ENCODE data around the gene GALNT9.
A peak's percentile ranks its signal among the peaks of the same experiment; 100 is the strongest.

The GALNT9 gene

GRCh38 chr12:132214891-132215290, 114.5 kb downstream of the GALNT9 start:
- peaks cover 11% of the 10 kb centered on the region in 2 donors for H3K4me1 Mint-ChIP-seq (ENCODE audit: low read depth in 2 of 2)
- DNase-seq, result no peak
- no peak for ATAC-seq (replicated peaks)
- H3K36me3 Mint-ChIP-seq (ENCODE audit: insufficient read depth), result peaks cover 5% of the 10 kb centered on the region
- no peak overlapping the region for H3K4me3 Mint-ChIP-seq
- H3K27ac Mint-ChIP-seq, result peak overlapping the region in 1 of 2 donors; percentile 71
- peaks cover under 1 to 23% of the 10 kb centered on the region in 2 donors for H3K27me3 Mint-ChIP-seq
- no peaks in the 10 kb centered on the region for H3K9me3 Mint-ChIP-seq

GRCh38 chr12:132214161-132214476, 115.3 kb downstream of the GALNT9 start:
- H3K36me3 Mint-ChIP-seq (ENCODE audit: insufficient read depth), result peaks cover 5% of the 10 kb centered on the region
- no peak overlapping the region for H3K4me3 Mint-ChIP-seq
- no peak for DNase-seq
- peaks cover 11% of the 10 kb centered on the region in 2 donors for H3K4me1 Mint-ChIP-seq (ENCODE audit: low read depth in 2 of 2)
- peaks cover 0 to 20% of the 10 kb centered on the region in 2 donors for H3K27me3 Mint-ChIP-seq
- ATAC-seq (replicated peaks), result no peak
- no peaks in the 10 kb centered on the region for H3K9me3 Mint-ChIP-seq
- H3K27ac Mint-ChIP-seq, result peak overlapping the region in 1 of 2 donors; percentile 71

- H3K36me3 Mint-ChIP-seq (ENCODE audit: insufficient read depth), result peaks cover 5% of the 10 kb centered on the region
- ATAC-seq (replicated peaks) (no peak), DNase-seq (no peak)
- H3K27ac Mint-ChIP-seq, result peak overlapping the region; percentile 5 to 71
- H3K27me3 Mint-ChIP-seq, result peaks cover 0 to 20% of the 10 kb centered on the region in 2 donors
- no peaks in the 10 kb centered on the region for H3K9me3 Mint-ChIP-seq
- H3K4me1 Mint-ChIP-seq (ENCODE audit: low read depth in 2 of 2), result peaks cover 11% of the 10 kb centered on the region in 2 donors
- H3K4me3 Mint-ChIP-seq, result no peak overlapping the region
Observed at GRCh38 chr12:132213359-132214160, 115.8 kb downstream of the GALNT9 start.

- peak overlapping the region; percentile 58 to 84 for H3K27ac Mint-ChIP-seq
- H3K27me3 Mint-ChIP-seq, result peaks cover 6 to 11% of the 10 kb centered on the region in 2 donors
- peaks cover 11% of the 10 kb centered on the region in 2 donors for H3K4me1 Mint-ChIP-seq (ENCODE audit: low read depth in 2 of 2)
- H3K9me3 Mint-ChIP-seq, result no peaks in the 10 kb centered on the region
- peaks cover 5% of the 10 kb centered on the region for H3K36me3 Mint-ChIP-seq (ENCODE audit: insufficient read depth)
- DNase-seq (peak; percentile 31 to 38 (median 38)), ATAC-seq (replicated peaks) (peak; percentile 86)
- peak overlapping the region in 1 of 2 donors; percentile 26 for H3K4me3 Mint-ChIP-seq
Observed at GRCh38 chr12:132211816-132212215, 117.6 kb downstream of the GALNT9 start.

GRCh38 chr12:132211326-132211725, 118.1 kb downstream of the GALNT9 start:
- ATAC-seq (replicated peaks) (no peak), DNase-seq (no peak)
- Mint-ChIP-seq H3K36me3 (ENCODE audit: insufficient read depth) (peaks cover 5% of the 10 kb centered on the region), H3K4me1 (ENCODE audit: low read depth in 2 of 2) (peaks cover 11% of the 10 kb centered on the region in 2 donors), H3K27me3 (peaks cover 11 to 14% of the 10 kb centered on the region in 2 donors), H3K4me3 (peak overlapping the region in 1 of 2 donors; percentile 26), H3K27ac (peak overlapping the region; percentile 58 to 84), H3K9me3 (no peaks in the 10 kb centered on the region)

GRCh38 chr12:132210223-132211055, 119.0 kb downstream of the GALNT9 start:
- ATAC-seq (replicated peaks), result no peak
- Mint-ChIP-seq H3K36me3 (ENCODE audit: insufficient read depth) (peaks cover 5% of the 10 kb centered on the region), H3K4me1 (ENCODE audit: low read depth in 2 of 2) (peaks cover 11% of the 10 kb centered on the region in 2 donors), H3K4me3 (no peak overlapping the region), H3K27me3 (peaks cover 16 to 23% of the 10 kb centered on the region in 2 donors), H3K9me3 (no peaks in the 10 kb centered on the region), H3K27ac (no peak overlapping the region)
- no peak for DNase-seq

- Mint-ChIP-seq H3K4me3 (no peak overlapping the region), H3K27me3 (peaks cover 23 to 30% of the 10 kb centered on the region in 2 donors), H3K4me1 (ENCODE audit: low read depth in 2 of 2) (peaks cover 11% of the 10 kb centered on the region in 2 donors), H3K9me3 (no peaks in the 10 kb centered on the region), H3K36me3 (ENCODE audit: insufficient read depth) (peaks cover 5% of the 10 kb centered on the region), H3K27ac (no peak overlapping the region)
- ATAC-seq (replicated peaks) (no peak), DNase-seq (no peak)
Observed at GRCh38 chr12:132209619-132210222, 119.7 kb downstream of the GALNT9 start.

- Mint-ChIP-seq H3K4me1 (ENCODE audit: low read depth in 2 of 2) (peaks cover 8 to 11% of the 10 kb centered on the region in 2 donors), H3K4me3 (no peak overlapping the region), H3K27ac (no peak overlapping the region), H3K9me3 (no peaks in the 10 kb centered on the region), H3K36me3 (ENCODE audit: insufficient read depth) (peaks cover 8% of the 10 kb centered on the region), H3K27me3 (peaks cover 33 to 42% of the 10 kb centered on the region in 2 donors)
- no peak for DNase-seq
- no peak for ATAC-seq (replicated peaks)
Observed at GRCh38 chr12:132208153-132208823, 121.1 kb downstream of the GALNT9 start.

GRCh38 chr12:132207083-132207775, 122.2 kb downstream of the GALNT9 start:
- Mint-ChIP-seq H3K27ac (no peak overlapping the region), H3K4me3 (no peak overlapping the region), H3K36me3 (ENCODE audit: insufficient read depth) (peaks cover 8% of the 10 kb centered on the region), H3K4me1 (ENCODE audit: low read depth in 2 of 2) (peaks cover 6 to 9% of the 10 kb centered on the region in 2 donors), H3K27me3 (peaks cover 33 to 48% of the 10 kb centered on the region in 2 donors), H3K9me3 (no peaks in the 10 kb centered on the region)
- ATAC-seq (replicated peaks), result no peak
- no peak for DNase-seq

GRCh38 chr12:132206046-132206434, 123.3 kb downstream of the GALNT9 start:
- Mint-ChIP-seq H3K4me1 (ENCODE audit: low read depth in 2 of 2) (peaks cover 0 to 3% of the 10 kb centered on the region in 2 donors), H3K27me3 (peaks cover 33 to 54% of the 10 kb centered on the region in 2 donors), H3K36me3 (ENCODE audit: insufficient read depth) (peaks cover 3% of the 10 kb centered on the region), H3K9me3 (no peaks in the 10 kb centered on the region), H3K4me3 (no peak overlapping the region), H3K27ac (no peak overlapping the region)
- no peak for ATAC-seq (replicated peaks)
- no peak for DNase-seq

GRCh38 chr12:132205271-132206045, 123.9 kb downstream of the GALNT9 start:
- Mint-ChIP-seq H3K4me1 (ENCODE audit: low read depth in 2 of 2) (peaks cover 0 to 3% of the 10 kb centered on the region in 2 donors), H3K4me3 (no peak overlapping the region), H3K27me3 (peaks cover 33 to 57% of the 10 kb centered on the region in 2 donors), H3K36me3 (ENCODE audit: insufficient read depth) (peaks cover 3% of the 10 kb centered on the region), H3K27ac (no peak overlapping the region), H3K9me3 (no peaks in the 10 kb centered on the region)
- ATAC-seq (replicated peaks), result no peak
- DNase-seq, result no peak

GRCh38 chr12:132204793-132205270, 124.6 kb downstream of the GALNT9 start:
- peaks cover 33 to 63% of the 10 kb centered on the region in 2 donors for H3K27me3 Mint-ChIP-seq
- peaks cover 3% of the 10 kb centered on the region for H3K36me3 Mint-ChIP-seq (ENCODE audit: insufficient read depth)
- peaks cover 0 to 3% of the 10 kb centered on the region in 2 donors for H3K4me1 Mint-ChIP-seq (ENCODE audit: low read depth in 2 of 2)
- DNase-seq, result no peak
- no peak overlapping the region for H3K27ac Mint-ChIP-seq
- H3K9me3 Mint-ChIP-seq, result no peaks in the 10 kb centered on the region
- ATAC-seq (replicated peaks), result no peak
- H3K4me3 Mint-ChIP-seq, result no peak overlapping the region
